ENCODE measurements around the gene GAR1.

DNA sequence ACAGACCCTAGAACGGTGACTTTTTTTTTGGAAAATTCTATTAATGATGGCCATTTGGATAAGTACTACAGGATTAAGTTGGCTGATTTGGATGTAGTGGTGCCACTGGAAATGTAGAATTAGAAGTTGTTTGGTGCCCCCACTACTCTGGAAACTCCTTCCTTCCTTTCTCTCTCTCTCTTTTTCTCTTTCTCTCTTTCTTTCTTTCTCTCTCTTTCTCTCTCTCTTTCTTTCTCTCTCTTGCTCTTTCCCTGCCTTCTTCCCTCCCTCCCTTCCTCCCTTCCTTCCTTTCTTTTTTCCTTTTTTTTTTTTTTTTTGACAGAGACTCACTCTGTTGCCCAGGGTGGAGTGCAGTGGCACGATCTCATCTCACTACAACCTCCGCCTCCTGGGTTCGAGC is 2.7 kb downstream of the GAR1 start:
- no peak for TF ChIP-seq ZNF197 (CRISPR knock-in tag; IDR thresholded peaks at IDR 0.05; ENCODE audit: low read depth)
- no peak for TF ChIP-seq HNRNPH1 (optimal IDR thresholded peaks at IDR 0.05; ENCODE audit: low read depth, low read length)
- TF ChIP-seq ZFPM2 (CRISPR knock-in tag; IDR thresholded peaks at IDR 0.05), result no peak

All from K562 (cell line).